ENCODE data around the gene ARID3A.

The ARID3A gene

DNA sequence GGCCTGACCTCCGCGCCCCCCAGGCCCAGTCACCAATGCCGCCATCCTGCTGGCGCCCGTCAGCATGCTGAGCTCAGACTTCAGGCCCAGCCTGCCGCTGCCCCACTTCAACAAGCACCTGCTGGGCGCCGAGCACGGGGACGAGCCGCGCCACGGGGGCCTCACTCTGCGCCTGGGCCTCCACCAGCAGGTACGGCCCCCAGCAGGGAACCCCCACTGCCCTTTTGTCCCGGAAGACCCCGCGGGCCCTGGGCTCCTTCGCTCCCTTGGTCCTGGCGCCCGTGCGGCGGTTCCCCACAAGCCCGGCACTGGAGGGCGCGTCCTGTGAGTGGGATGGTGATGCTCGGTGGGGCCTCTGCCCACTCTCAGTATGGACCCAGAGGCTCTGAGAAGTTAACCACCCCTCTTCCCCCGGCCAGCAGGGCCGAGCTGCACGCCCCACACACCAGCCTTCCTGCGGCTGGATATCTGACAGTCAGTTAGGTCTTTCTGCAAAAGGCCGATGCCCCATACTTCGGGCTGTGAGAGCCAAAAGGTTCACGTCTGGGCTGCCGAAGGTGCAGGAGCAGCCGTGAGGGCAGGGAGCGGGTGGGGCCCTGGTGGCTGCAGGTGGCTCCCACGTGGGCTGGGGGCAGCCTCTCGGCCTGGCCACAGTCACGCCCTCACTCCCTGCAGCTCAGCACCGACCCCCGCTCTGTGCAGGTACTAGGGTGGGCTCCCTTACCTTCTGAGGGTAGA is 66.3 kb downstream of the ARID3A start:
- Histone ChIP-seq H4K20me1 (ENCODE audit: insufficient read depth, low read length, poor library complexity, severe bottlenecking) (no peaks in the 10 kb centered on the region), H3K27me3 (ENCODE audit: insufficient read depth, low read length, poor library complexity, severe bottlenecking) (no peaks in the 10 kb centered on the region), H3K36me3 (ENCODE audit: insufficient read depth, low read length) (no peaks in the 10 kb centered on the region; the same call in 1 of the 2 replicates), H3K79me2 (ENCODE audit: insufficient read depth, low read length) (no peaks in the 10 kb centered on the region), H2AFZ (ENCODE audit: low read length) (no peak overlapping the region), H3K9ac (ENCODE audit: low read depth, low read length, poor library complexity, severe bottlenecking) (no peak overlapping the region), H3K4me1 (ENCODE audit: insufficient read depth, low read length, poor library complexity, severe bottlenecking) (no peaks in the 10 kb centered on the region), H3K4me3 (ENCODE audit: low read length, poor library complexity, severe bottlenecking) (no peak overlapping the region), H3F3A (ENCODE audit: low read depth) (no peaks in the 10 kb centered on the region; the same call in 1 of the 2 replicates), H3K9me2 (replicated peaks; ENCODE audit: low read depth, low read length) (no peaks in the 10 kb centered on the region), H3K4me2 (ENCODE audit: low read depth, low read length, poor library complexity, severe bottlenecking) (no peak overlapping the region), H3K9me3 (ENCODE audit: insufficient read depth, low read depth, low read length) (no peaks in the 10 kb centered on the region)
- no peak for TF ChIP-seq EZH2phosphoT487 (IDR thresholded peaks at IDR 0.05; ENCODE audit: borderline replicate concordance)
- no peak for TF ChIP-seq CTCF (conservative IDR thresholded peaks at IDR 0.05; ENCODE audit: low read length)

GRCh38 chr19:992670-993055 is 66.8 kb downstream of the ARID3A start:
- TF ChIP-seq CTCF (conservative IDR thresholded peaks at IDR 0.05; ENCODE audit: low read length) (no peak), EZH2phosphoT487 (IDR thresholded peaks at IDR 0.05; ENCODE audit: borderline replicate concordance) (no peak)
- H3K79me2 ChIP-seq (ENCODE audit: insufficient read depth, low read length): no peaks in the 10 kb centered on the region
- no peaks in the 10 kb centered on the region for H3K9me3 ChIP-seq (ENCODE audit: insufficient read depth, low read depth, low read length)
- no peaks in the 10 kb centered on the region for H3K27me3 ChIP-seq (ENCODE audit: insufficient read depth, low read length, poor library complexity, severe bottlenecking)
- H3K9me2 ChIP-seq (replicated peaks; ENCODE audit: low read depth, low read length): no peaks in the 10 kb centered on the region
- H4K20me1 ChIP-seq (ENCODE audit: insufficient read depth, low read length, poor library complexity, severe bottlenecking): no peaks in the 10 kb centered on the region
- no peak overlapping the region for H3K4me3 ChIP-seq (ENCODE audit: low read length, poor library complexity, severe bottlenecking)
- no peak overlapping the region for H3K9ac ChIP-seq (ENCODE audit: low read depth, low read length, poor library complexity, severe bottlenecking)
- no peaks in the 10 kb centered on the region; the same call in 1 of the 2 replicates for H3F3A ChIP-seq (ENCODE audit: low read depth)
- no peak overlapping the region for H3K4me2 ChIP-seq (ENCODE audit: low read depth, low read length, poor library complexity, severe bottlenecking)
- no peaks in the 10 kb centered on the region for H3K4me1 ChIP-seq (ENCODE audit: insufficient read depth, low read length, poor library complexity, severe bottlenecking)
- no peak overlapping the region for H2AFZ ChIP-seq (ENCODE audit: low read length)
- H3K36me3 ChIP-seq (ENCODE audit: insufficient read depth, low read length): no peaks in the 10 kb centered on the region; the same call in 1 of the 2 replicates

- no peaks in the 10 kb centered on the region for H3K79me2 ChIP-seq (ENCODE audit: insufficient read depth, low read length)
- H3K36me3 ChIP-seq (ENCODE audit: insufficient read depth, low read length): no peaks in the 10 kb centered on the region; the same call in 1 of the 2 replicates
- H3K4me3 ChIP-seq (ENCODE audit: low read length, poor library complexity, severe bottlenecking): no peak overlapping the region
- no peaks in the 10 kb centered on the region for H3K4me1 ChIP-seq (ENCODE audit: insufficient read depth, low read length, poor library complexity, severe bottlenecking)
- H4K20me1 ChIP-seq (ENCODE audit: insufficient read depth, low read length, poor library complexity, severe bottlenecking): no peaks in the 10 kb centered on the region
- no peaks in the 10 kb centered on the region; the same call in 1 of the 2 replicates for H3F3A ChIP-seq (ENCODE audit: low read depth)
- no peak overlapping the region for H2AFZ ChIP-seq (ENCODE audit: low read length)
- no peak for TF ChIP-seq CTCF (conservative IDR thresholded peaks at IDR 0.05; ENCODE audit: low read length)
- H3K9me2 ChIP-seq (replicated peaks; ENCODE audit: low read depth, low read length): no peaks in the 10 kb centered on the region
- H3K27me3 ChIP-seq (ENCODE audit: insufficient read depth, low read length, poor library complexity, severe bottlenecking): no peaks in the 10 kb centered on the region
- H3K9ac ChIP-seq (ENCODE audit: low read depth, low read length, poor library complexity, severe bottlenecking): no peak overlapping the region
- H3K4me2 ChIP-seq (ENCODE audit: low read depth, low read length, poor library complexity, severe bottlenecking): no peak overlapping the region
- no peaks in the 10 kb centered on the region for H3K9me3 ChIP-seq (ENCODE audit: insufficient read depth, low read depth, low read length)
Measured at GRCh38 chr19:993361-993830, 67.6 kb downstream of the ARID3A start.

Measured in Loucy (cell line).